PC-3 (cell line): ENCODE data around the gene ENOPH1.

Experiments used
- EZH2 ChIP-seq: fragments of 300-600 bp; sonication (generic); IDR thresholded peaks from one replicate; pipeline ENCODE4 v1.6.1; 2017; ENCODE audit warnings: antibody characterized with exemption, mild to moderate bottlenecking, low read length; ENCODE audit not compliant: unreplicated experiment
- TF ChIP-seq, protein P1 (sequence below): fragments of 300-600 bp; sonication (generic); conservative IDR thresholded peaks from 2 replicates; pipeline ENCODE4 v1.5.1; 2017; ENCODE audit warnings: antibody characterized with exemption, low read depth, mild to moderate bottlenecking, low read length

DNA sequence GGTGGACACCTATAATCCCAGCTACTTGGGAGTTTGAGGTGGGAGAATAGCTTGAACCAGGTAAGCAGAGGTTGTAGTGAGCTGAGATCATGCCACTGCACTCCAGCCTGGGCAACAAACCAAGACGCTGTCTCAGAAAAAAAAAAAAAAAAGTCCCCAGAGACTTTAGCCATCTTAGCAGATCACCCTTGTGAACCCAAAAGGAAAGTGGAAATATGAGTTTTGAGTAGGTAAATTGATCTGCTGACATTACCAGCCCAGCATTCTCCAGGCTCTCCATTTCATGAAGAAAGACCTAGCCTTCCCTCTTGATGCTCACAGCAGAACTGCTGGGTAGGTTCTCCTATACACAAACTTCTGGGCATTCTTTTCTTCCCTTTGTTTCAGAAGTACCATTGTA lies 32.1 kb upstream of the ENOPH1 start:
- TF ChIP-seq, protein P1, sequence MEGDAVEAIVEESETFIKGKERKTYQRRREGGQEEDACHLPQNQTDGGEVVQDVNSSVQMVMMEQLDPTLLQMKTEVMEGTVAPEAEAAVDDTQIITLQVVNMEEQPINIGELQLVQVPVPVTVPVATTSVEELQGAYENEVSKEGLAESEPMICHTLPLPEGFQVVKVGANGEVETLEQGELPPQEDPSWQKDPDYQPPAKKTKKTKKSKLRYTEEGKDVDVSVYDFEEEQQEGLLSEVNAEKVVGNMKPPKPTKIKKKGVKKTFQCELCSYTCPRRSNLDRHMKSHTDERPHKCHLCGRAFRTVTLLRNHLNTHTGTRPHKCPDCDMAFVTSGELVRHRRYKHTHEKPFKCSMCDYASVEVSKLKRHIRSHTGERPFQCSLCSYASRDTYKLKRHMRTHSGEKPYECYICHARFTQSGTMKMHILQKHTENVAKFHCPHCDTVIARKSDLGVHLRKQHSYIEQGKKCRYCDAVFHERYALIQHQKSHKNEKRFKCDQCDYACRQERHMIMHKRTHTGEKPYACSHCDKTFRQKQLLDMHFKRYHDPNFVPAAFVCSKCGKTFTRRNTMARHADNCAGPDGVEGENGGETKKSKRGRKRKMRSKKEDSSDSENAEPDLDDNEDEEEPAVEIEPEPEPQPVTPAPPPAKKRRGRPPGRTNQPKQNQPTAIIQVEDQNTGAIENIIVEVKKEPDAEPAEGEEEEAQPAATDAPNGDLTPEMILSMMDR, result no peak
- TF ChIP-seq EZH2, result no peak
